Stimulated activated CD4-positive, alpha-beta T cell treated with anti-CD3 and anti-CD28 coated beads, Interleukin-15, amount 100 ng/mL, for 1 hour (primary cell): Measurements from ENCODE around the gene SMG9.

Experiments used
- DNase-seq, 2 donors: peaks; one replicate each; pipeline ENCODE4 v3.0.0-alpha.2; 2020; ENCODE audit warnings: low read depth in 1 of 2, low spot score in 1 of 2

Gene SMG9

GRCh38 chr19:43755256-43755801 is 567 bp upstream of the SMG9 start:
- DNase-seq = peak; percentile 50 to 59

GRCh38 chr19:43754253-43754502 is 584 bp downstream of the SMG9 start:
- DNase-seq = no peak

- DNase-seq = no peak
These were observed 2.4 kb downstream of the SMG9 start for GRCh38 chr19:43752287-43752875.

DNA sequence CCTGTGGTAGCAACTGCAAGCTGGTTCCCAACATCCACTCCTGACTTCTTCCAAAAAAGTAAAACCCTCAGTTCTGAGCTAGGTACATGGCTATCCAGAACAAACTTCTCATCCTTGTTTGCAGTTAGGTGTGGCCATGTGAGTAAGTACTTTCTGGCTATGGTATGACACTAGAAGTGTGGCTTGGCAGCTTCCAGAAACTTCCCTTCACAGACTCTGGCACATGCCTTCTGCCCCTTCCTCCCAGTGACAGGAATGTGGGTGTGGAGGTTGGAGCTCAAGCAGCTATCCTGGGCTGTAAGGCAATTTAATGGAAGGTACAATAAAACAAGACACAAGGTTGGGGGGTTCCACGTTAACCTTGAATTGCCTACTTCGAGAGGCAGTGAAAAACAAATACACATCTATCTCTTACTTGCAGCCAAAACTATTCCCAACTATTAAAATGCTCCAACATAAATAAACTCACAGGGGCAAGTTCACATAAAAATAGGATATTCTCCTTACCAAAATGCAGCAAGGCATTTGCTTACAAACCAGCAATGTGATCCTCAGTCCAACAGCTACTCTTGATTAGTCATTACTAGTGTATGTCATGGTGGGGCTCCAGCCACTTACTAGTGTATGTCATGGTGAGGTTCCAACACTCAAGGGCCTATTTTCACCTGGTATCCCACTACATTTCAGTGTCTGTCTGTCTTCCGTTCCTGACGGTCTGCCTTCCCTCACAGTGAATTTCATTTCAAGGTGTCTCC is 3.1 kb downstream of the SMG9 start:
- DNase-seq = no peak

DNA sequence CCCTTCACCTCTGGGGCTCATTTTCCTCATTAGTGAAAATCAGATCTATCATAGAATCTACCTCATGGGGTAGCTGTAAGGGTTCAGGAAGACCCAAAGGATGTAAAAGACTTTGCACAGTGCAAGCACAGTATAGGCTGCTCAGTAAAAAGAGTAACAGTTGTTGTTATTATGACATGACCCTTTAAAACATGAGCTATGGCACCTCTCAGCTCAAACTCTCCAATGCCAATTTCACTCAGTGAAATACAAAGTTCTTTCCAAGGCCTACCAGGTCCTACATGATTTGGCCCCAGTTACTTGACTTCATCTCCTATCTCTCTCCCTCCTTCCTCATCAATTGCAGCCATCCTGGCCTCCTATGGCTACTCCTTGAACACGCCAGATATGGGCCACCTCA is 4.9 kb downstream of the SMG9 start:
- DNase-seq = no peak

DNA sequence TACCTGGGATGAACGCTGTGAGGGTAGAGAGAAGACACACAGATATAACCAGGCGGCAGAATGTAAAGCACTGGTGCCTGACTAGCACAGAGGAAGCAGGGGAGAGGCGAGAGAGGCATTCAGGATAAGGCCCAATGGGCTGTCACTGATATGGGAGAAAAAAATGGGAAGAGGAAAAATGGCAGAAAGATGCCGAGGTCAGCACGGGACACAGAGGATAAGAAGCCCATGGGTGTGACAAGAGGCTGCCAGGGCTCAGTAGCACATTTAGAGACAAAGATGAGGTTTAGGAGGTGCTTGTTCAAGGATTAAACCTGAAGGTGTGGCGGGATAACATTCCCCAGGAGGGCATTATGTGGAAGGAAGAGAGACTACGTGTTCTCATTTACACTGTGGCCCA is 5.6 kb downstream of the SMG9 start:
- no peak for DNase-seq

DNA sequence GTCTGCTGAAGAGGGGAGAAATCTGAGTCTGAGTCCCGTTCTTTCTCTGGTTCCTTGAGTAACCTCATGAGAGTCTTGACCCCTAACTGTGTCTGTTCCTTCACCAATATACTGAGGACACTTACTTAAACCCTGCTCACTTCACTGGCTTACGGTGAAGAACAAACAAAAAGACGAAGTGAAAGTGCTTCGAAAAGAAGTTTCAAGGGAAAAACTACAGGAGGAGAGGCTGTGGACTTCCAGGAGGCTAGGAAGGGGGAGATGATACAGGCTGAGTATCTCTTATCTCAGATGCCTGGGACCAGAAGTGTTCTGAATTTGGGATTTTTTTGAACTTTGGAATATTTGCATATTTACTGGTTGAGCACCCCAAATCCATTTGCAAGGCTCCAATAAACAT is 6.1 kb downstream of the SMG9 start:
- DNase-seq = no peak

- DNase-seq = no peak
These were observed 6.6 kb downstream of the SMG9 start for GRCh38 chr19:43748205-43748594.

GRCh38 chr19:43747557-43748204 is 7.1 kb downstream of the SMG9 start:
- no peak for DNase-seq

DNA sequence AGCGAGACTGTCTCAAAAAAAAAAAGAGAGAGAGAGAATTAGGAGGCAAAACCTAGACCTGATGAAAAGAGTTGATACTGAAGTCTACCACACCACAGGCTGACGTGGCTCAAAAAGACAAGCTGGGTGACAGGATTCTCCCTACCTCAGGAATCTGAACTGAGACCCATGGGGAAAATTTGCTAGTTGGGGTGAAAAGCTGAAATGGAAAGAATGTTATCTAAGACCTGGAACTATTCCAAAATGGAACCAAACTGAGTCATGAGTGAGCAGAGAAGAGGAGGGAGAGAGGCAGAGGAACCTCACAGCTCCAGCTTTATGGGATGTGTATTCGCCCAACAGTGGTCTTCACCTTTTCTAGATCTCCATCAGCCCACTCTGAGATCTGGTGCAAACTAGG is 11.7 kb downstream of the SMG9 start:
- no peak for DNase-seq

- DNase-seq = no peak
These were observed 13.5 kb downstream of the SMG9 start for GRCh38 chr19:43741075-43741825.

GRCh38 chr19:43739439-43740235 is 15.1 kb downstream of the SMG9 start:
- DNase-seq = no peak

DNA sequence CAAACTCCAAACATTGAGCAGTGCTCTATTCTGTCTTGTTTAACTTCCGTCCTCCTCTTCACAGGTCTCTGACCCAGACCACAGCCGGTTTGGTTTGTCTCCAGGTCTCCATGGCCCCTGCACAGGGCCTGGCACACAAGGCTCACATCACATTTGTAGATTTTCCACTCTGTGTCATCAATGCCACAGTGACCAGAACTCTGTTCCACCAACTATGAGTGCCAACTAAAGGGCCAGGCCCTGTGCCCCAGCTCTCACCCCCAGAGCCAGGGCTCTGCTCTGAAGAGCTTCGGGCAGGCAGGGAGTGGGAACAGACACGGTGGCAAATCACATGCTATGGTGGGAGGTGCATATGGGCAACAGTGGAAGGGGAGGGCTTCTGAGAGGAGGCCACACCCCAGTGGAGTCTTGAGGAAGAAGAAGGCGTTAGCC is 16.0 kb downstream of the SMG9 start:
- no peak for DNase-seq

GRCh38 chr19:43735957-43736356 is 18.8 kb downstream of the SMG9 start:
- no peak for DNase-seq

DNA sequence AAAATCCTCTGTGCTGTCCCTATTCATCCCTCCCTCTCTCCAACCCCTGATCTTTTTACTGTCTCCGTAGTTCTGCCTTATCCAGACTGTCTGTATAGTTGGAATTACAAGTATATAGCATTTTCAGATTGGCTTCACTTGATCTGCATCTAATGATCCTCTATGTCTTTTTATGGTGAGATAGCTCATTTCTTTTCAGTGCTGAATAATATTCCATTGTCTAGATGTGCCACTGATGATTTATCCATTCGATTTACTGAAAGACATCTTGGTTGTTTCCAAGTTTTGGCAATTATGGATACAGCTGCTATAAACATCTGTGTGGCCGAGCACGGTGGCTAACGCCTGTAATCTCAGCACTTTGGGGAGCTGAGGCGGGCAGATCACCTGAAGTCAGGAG is 19.7 kb downstream of the SMG9 start:
- no peak for DNase-seq

GRCh38 chr19:43731846-43732245 is 22.9 kb downstream of the SMG9 start:
- DNase-seq = no peak

DNA sequence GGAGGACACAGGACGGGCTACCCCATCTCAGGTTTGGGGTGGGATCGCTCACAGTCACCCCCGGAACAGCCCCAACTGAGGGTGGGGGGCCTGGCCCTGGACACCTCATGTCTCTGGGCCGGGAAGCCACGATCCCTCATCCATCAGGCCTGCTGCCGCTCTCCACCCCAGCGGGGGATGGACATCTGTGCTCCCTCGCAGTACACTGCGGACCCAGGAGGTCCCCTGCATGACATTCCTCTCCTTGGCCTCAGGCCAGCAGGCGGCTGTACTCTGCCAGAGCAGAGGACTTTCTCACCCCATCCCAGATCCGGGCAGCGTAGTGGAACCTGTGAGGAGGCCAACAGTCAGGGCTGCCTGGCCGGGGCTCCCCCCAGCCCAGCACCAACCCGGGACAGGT is 23.4 kb downstream of the SMG9 start:
- no peak for DNase-seq

DNA sequence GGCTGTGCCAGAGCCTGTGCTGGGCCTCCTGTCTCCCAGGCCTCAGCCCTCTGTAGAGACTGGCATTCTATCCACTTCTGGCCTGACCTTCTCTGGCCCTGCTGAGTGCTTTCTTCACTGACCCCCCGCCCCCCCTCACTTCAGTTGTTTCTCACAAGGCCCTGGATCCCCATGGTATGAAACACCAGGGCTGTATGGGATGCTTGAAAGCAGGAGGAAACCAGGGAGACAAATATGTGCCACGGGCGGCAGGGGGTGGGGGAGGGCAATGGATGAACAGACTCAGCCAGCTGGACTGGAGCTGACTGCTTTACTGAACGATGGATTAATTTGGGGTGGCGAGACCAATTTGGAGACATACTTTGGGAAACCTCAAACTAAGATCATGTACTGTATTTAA is 24.8 kb downstream of the SMG9 start:
- no peak for DNase-seq

- no peak for DNase-seq
These were observed 27.2 kb downstream of the SMG9 start for GRCh38 chr19:43727593-43727853.

- DNase-seq = no peak
These were observed 27.8 kb downstream of the SMG9 start for GRCh38 chr19:43726736-43727592.
